HCT116 (cell line): ENCODE data around the gene SLC22A23.

Experiments
- EZH2 ChIP-seq: fragments of 200-600 bp; sonication (generic); IDR thresholded peaks from 2 replicates; pipeline ENCODE4 v1.6.1; 2017; ENCODE audit warnings: antibody characterized with exemption, mixed run types
- JUND ChIP-seq: IDR thresholded peaks from 2 replicates; pipeline ENCODE4 v1.6.1; 2012
- POLR2A ChIP-seq: IDR thresholded peaks from 2 replicates; pipeline ENCODE4 v1.7.0; 2011; ENCODE audit warnings: borderline replicate concordance; ENCODE audit not compliant: insufficient read depth, insufficient read length; ENCODE audit errors: extremely low read depth
- POLR2AphosphoS5 ChIP-seq: IDR thresholded peaks from 2 replicates; pipeline ENCODE4 v1.6.1; 2011; ENCODE audit warnings: mild to moderate bottlenecking, low read depth, low read length, moderate library complexity
- RAD21 ChIP-seq: IDR thresholded peaks from 2 replicates; pipeline ENCODE4 v1.6.1; 2012; ENCODE audit warnings: low read depth, mild to moderate bottlenecking
- YY1 ChIP-seq: IDR thresholded peaks from 2 replicates; pipeline ENCODE4 v1.6.1; 2011; ENCODE audit warnings: low read length, low read depth, moderate library complexity, mild to moderate bottlenecking; ENCODE audit not compliant: insufficient replicate concordance; ENCODE audit errors: extremely low read depth
- TF ChIP-seq, protein P1 (sequence below), 3 experiments: fragments of 200-600 bp in 1 of 3; sonication (generic) in 1 of 3; IDR thresholded peaks in 2 of 3; conservative IDR thresholded peaks in 1 of 3; 2 replicates each; pipeline ENCODE4 v1.5.1; 2012 to 2017; ENCODE audit warnings: low read depth in 2 of 3, low read length in 2 of 3, antibody characterized with exemption in 1 of 3, borderline replicate concordance in 1 of 3, control low read depth in 1 of 3, mild to moderate bottlenecking in 1 of 3, mixed read lengths in 1 of 3, mixed run types in 1 of 3, moderate library complexity in 1 of 3; ENCODE audit not compliant: insufficient read depth in 1 of 3
- TF ChIP-seq, protein P2 (sequence below): IDR thresholded peaks from 2 replicates; pipeline ENCODE4 v1.6.1; 2012
- TF ChIP-seq, protein P3 (sequence below): IDR thresholded peaks from 2 replicates; pipeline ENCODE4 v1.6.1; 2012

- TF ChIP-seq POLR2A (no peak), POLR2AphosphoS5 (no peak), JUND (no peak), EZH2 (no peak), YY1 (no peak), RAD21 (no peak)
- TF ChIP-seq, protein P1, sequence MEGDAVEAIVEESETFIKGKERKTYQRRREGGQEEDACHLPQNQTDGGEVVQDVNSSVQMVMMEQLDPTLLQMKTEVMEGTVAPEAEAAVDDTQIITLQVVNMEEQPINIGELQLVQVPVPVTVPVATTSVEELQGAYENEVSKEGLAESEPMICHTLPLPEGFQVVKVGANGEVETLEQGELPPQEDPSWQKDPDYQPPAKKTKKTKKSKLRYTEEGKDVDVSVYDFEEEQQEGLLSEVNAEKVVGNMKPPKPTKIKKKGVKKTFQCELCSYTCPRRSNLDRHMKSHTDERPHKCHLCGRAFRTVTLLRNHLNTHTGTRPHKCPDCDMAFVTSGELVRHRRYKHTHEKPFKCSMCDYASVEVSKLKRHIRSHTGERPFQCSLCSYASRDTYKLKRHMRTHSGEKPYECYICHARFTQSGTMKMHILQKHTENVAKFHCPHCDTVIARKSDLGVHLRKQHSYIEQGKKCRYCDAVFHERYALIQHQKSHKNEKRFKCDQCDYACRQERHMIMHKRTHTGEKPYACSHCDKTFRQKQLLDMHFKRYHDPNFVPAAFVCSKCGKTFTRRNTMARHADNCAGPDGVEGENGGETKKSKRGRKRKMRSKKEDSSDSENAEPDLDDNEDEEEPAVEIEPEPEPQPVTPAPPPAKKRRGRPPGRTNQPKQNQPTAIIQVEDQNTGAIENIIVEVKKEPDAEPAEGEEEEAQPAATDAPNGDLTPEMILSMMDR (IDR thresholded peaks at IDR 0.05 in 2 of 3, conservative IDR thresholded peaks at IDR 0.05 in 1 of 3; ENCODE audit: borderline replicate concordance in 1 of 3, insufficient read depth in 1 of 3, low read depth in 2 of 3, low read length in 2 of 3), result no peak
- TF ChIP-seq, protein P2, sequence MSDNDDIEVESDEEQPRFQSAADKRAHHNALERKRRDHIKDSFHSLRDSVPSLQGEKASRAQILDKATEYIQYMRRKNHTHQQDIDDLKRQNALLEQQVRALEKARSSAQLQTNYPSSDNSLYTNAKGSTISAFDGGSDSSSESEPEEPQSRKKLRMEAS, result no peak
- TF ChIP-seq, protein P3, sequence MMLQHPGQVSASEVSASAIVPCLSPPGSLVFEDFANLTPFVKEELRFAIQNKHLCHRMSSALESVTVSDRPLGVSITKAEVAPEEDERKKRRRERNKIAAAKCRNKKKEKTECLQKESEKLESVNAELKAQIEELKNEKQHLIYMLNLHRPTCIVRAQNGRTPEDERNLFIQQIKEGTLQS, result no peak
Observed at GRCh38 chr6:3269281-3269975, 187.4 kb downstream of the SLC22A23 start.
